Suprapubic skin (tissue), 4 donors: ENCODE results near the gene ACSF2.

Experiments used
- CTCF ChIP-seq, 2 donors: fragments of 200-600 bp in 1 of 2; fragments of 450-650 bp in 1 of 2; sonication (generic) in 1 of 2; IDR thresholded peaks; one replicate each; pipeline ENCODE4 v1.5.1; 2016 to 2019; ENCODE audit warnings: antibody characterized with exemption in 2 of 2, mild to moderate bottlenecking in 1 of 2, moderate library complexity in 1 of 2
- POLR2A ChIP-seq, 2 donors: fragments of 450-650 bp; IDR thresholded peaks; one replicate each; pipeline ENCODE4 v1.6.1; 2017; ENCODE audit warnings: antibody characterized with exemption in 2 of 2, mild to moderate bottlenecking in 2 of 2, moderate library complexity in 2 of 2
- POLR2AphosphoS5 ChIP-seq, 3 donors: sonication (generic); formaldehyde crosslinking; IDR thresholded peaks; one replicate each; pipeline ENCODE4 v1.6.1; 2017; ENCODE audit warnings: antibody characterized with exemption in 3 of 3

DNA sequence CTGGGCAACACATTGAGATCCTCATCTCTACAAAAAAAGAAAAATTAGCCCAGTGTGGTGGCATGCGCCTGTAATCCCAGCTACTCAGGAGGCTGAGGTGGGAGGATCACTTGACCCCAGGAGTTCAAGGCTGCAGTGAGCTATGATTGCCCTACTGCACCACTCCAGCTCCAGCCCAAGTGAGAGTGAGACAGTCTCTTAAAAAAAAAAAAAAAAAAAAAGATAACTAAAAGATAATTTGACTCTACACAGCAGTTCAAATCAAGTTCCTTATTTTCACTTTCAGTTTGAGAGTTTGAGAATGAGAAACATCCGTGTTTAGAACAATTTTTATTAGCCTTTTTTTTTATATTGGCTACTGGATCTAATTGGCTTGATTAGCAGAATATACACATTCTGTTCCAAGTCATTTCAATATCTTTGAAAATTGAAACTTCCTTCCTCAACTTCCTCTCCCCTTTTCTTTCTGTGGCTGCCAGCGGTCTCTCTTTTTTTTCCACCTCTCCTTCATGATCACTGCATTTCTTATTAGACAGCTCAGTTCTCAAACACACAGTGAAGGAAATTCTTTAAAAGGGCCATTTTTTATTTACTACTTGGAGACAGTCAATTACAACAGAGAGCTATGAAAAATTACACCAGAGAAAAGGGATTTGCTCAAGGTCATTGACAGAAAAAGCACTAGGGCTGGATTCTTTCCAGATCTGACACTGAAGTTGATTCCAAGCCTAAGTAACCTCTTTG lies 4.5 kb upstream of the ACSF2 start:
- no peak for TF ChIP-seq CTCF (IDR thresholded peaks at IDR 0.05)
- no peak for TF ChIP-seq POLR2A (IDR thresholded peaks at IDR 0.05)
- no peak for TF ChIP-seq POLR2AphosphoS5 (IDR thresholded peaks at IDR 0.05)
